Activated naive CD8-positive, alpha-beta T cell (primary cell): ENCODE measurements around the gene TEX44.

Experiments
- H3K27ac Mint-ChIP-seq: one replicate; pipeline ENCODE4 v1.8.0; 2021; ENCODE audit warnings: mixed read lengths
- H3K27me3 Mint-ChIP-seq: one replicate; pipeline ENCODE4 v1.8.0; 2021; ENCODE audit warnings: mixed read lengths
- H3K36me3 Mint-ChIP-seq: one replicate; pipeline ENCODE4 v1.8.0; 2021; ENCODE audit warnings: mixed read lengths
- H3K4me1 Mint-ChIP-seq: one replicate; pipeline ENCODE4 v1.8.0; 2021; ENCODE audit warnings: low read depth, mixed read lengths
- H3K4me3 Mint-ChIP-seq: one replicate; pipeline ENCODE4 v1.8.0; 2021; ENCODE audit warnings: mild to moderate bottlenecking, mixed read lengths
- H3K9me3 Mint-ChIP-seq: one replicate; pipeline ENCODE4 v1.8.0; 2021; ENCODE audit warnings: low read depth, mixed read lengths

TEX44 gene

GRCh38 chr2:231627384-231628120, 34.9 kb downstream of the TEX44 start:
- no peak overlapping the region for H3K27ac Mint-ChIP-seq

GRCh38 chr2:231632559-231633142, 40.0 kb downstream of the TEX44 start:
- H3K36me3 Mint-ChIP-seq: no peaks in the 10 kb centered on the region
- peaks cover 2% of the 10 kb centered on the region for H3K4me1 Mint-ChIP-seq
- no peak overlapping the region for H3K27ac Mint-ChIP-seq
- H3K27me3 Mint-ChIP-seq: no peaks in the 10 kb centered on the region
- no peaks in the 10 kb centered on the region for H3K9me3 Mint-ChIP-seq
- no peak overlapping the region for H3K4me3 Mint-ChIP-seq

More at GRCh38 chr2:231627384-231628120, 34.9 kb downstream of the TEX44 start:
- Mint-ChIP-seq H3K4me1 (peaks cover 4% of the 10 kb centered on the region), H3K4me3 (no peak overlapping the region), H3K9me3 (no peaks in the 10 kb centered on the region), H3K36me3 (no peaks in the 10 kb centered on the region), H3K27me3 (no peaks in the 10 kb centered on the region)

DNA sequence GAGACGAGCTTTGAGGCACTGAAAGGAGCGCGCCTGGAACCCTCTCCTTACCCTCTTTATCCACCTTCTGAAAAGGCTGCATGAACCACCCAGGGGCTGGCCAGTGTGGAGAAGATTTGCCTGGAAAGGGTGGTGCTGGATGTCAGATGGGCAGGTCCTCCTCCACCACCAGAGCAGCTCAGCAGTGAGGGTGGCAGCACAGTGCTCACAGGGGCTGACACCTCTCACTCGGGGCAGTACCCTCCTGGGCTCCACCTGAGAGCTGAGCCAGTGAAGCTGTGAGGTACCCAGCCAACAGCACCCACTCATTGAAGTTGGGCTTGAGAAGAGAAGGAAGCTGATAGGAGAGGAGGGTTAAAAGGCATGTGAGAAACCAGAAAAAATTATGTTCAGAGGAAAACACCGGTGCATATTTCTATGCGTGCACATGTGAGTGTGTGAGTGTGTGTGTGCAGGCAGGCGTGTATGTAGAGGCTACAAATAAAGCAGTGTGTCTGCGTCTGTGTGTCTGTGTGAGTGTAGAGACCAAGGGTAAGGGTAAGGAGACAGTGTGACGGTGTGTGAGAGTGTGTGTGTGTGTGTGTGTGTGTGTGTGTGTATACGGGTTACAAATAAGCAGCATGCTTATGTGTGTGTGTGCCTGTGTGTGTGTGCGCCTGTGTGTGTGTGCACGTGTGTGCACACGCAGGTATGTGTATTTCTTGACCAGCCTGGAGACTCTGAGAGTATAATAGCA, 40.7 kb downstream of the TEX44 start:
- no peak overlapping the region for H3K4me3 Mint-ChIP-seq
- no peaks in the 10 kb centered on the region for H3K9me3 Mint-ChIP-seq
- no peaks in the 10 kb centered on the region for H3K36me3 Mint-ChIP-seq
- H3K27ac Mint-ChIP-seq: no peak overlapping the region
- no peaks in the 10 kb centered on the region for H3K27me3 Mint-ChIP-seq
- H3K4me1 Mint-ChIP-seq: no peaks in the 10 kb centered on the region

- H3K4me1 Mint-ChIP-seq: no peaks in the 10 kb centered on the region
- H3K9me3 Mint-ChIP-seq: no peaks in the 10 kb centered on the region
- H3K4me3 Mint-ChIP-seq: no peak overlapping the region
- H3K27ac Mint-ChIP-seq: no peak overlapping the region
- no peaks in the 10 kb centered on the region for H3K27me3 Mint-ChIP-seq
- H3K36me3 Mint-ChIP-seq: no peaks in the 10 kb centered on the region
Observed at GRCh38 chr2:231634412-231634811, 41.7 kb downstream of the TEX44 start.

- Mint-ChIP-seq H3K27me3 (no peaks in the 10 kb centered on the region), H3K4me3 (no peak overlapping the region), H3K36me3 (no peaks in the 10 kb centered on the region), H3K4me1 (no peaks in the 10 kb centered on the region), H3K9me3 (no peaks in the 10 kb centered on the region), H3K27ac (no peak overlapping the region)
Observed at GRCh38 chr2:231634951-231635875, 42.5 kb downstream of the TEX44 start.

- H3K9me3 Mint-ChIP-seq: no peaks in the 10 kb centered on the region
- H3K4me1 Mint-ChIP-seq: peaks cover 13% of the 10 kb centered on the region
- H3K27me3 Mint-ChIP-seq: no peaks in the 10 kb centered on the region
- H3K27ac Mint-ChIP-seq: no peak overlapping the region
- H3K36me3 Mint-ChIP-seq: no peaks in the 10 kb centered on the region
- no peak overlapping the region for H3K4me3 Mint-ChIP-seq
Observed at GRCh38 chr2:231640241-231640640, 47.6 kb downstream of the TEX44 start.

GRCh38 chr2:231640641-231641111, 48.0 kb downstream of the TEX44 start:
- Mint-ChIP-seq H3K27me3 (no peaks in the 10 kb centered on the region), H3K36me3 (no peaks in the 10 kb centered on the region), H3K4me3 (no peak overlapping the region), H3K27ac (no peak overlapping the region), H3K9me3 (no peaks in the 10 kb centered on the region), H3K4me1 (peaks cover 13% of the 10 kb centered on the region)

- H3K4me3 Mint-ChIP-seq: peak overlapping the region; percentile 71
- peak overlapping the region; percentile 61 for H3K27ac Mint-ChIP-seq
- H3K4me1 Mint-ChIP-seq: peaks cover 13% of the 10 kb centered on the region
- no peaks in the 10 kb centered on the region for H3K36me3 Mint-ChIP-seq
- no peaks in the 10 kb centered on the region for H3K27me3 Mint-ChIP-seq
- H3K9me3 Mint-ChIP-seq: no peaks in the 10 kb centered on the region
Observed at GRCh38 chr2:231642631-231643494, 50.2 kb downstream of the TEX44 start.

DNA sequence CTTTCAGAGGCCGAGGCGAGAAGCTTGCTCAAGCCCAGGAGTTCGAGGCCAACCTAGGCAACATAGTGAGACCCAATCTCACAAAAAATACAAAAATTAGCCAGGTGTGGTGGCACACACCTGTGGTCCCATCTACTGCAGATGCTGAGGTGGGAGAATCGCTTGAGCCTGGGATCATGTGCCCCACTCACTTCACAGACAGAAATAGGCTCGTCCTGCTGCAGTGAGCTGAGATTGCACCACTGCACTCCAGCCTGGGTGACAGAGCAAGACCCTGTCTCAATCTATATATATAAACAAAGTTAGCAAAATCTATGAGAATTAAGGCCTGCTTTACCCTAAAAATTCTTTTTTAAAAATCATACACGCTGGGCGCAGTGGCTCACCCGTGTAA, 50.8 kb downstream of the TEX44 start:
- no peak overlapping the region for H3K4me3 Mint-ChIP-seq
- H3K36me3 Mint-ChIP-seq: no peaks in the 10 kb centered on the region
- no peaks in the 10 kb centered on the region for H3K27me3 Mint-ChIP-seq
- no peaks in the 10 kb centered on the region for H3K9me3 Mint-ChIP-seq
- no peak overlapping the region for H3K27ac Mint-ChIP-seq
- peaks cover 13% of the 10 kb centered on the region for H3K4me1 Mint-ChIP-seq
